H7 (cell line): Measurements from ENCODE around the gene PDE4C. TPM values are rescaled to one million over a fixed set of nuclear protein-coding genes. Genes with fewer than 3 reads are reported as not detected.

Source experiments
- DNase-seq: peaks from one replicate; pipeline ENCODE4 v3.0.0; 2012
- H3K27me3 ChIP-seq: 2 replicates; pipeline ENCODE4 v1.6.0; 2011; ENCODE audit warnings: mild to moderate bottlenecking, low read length; ENCODE audit not compliant: control insufficient read depth, insufficient read depth
- H3K36me3 ChIP-seq: replicated peaks from 2 replicates; pipeline ENCODE4 v1.5.1; 2011; ENCODE audit warnings: low read length; ENCODE audit not compliant: control insufficient read depth, insufficient read depth
- H3K4me3 ChIP-seq: 2 replicates; pipeline ENCODE4 v1.5.1; 2011; ENCODE audit warnings: low read depth, mild to moderate bottlenecking, control low read depth, low read length, moderate library complexity; ENCODE audit not compliant: insufficient read depth
- total RNA-seq: library from RNA; depleted of rRNA; stranded (reverse); fragments of >200 nt; shearing (Covaris generic); gene quantifications from 2 replicates; pipeline ENCODE4 v1.2.3, GENCODE V29; 2014

Gene PDE4C
- total RNA-seq, 1 experiment from 2014 or later: 0.52 TPM

DNA sequence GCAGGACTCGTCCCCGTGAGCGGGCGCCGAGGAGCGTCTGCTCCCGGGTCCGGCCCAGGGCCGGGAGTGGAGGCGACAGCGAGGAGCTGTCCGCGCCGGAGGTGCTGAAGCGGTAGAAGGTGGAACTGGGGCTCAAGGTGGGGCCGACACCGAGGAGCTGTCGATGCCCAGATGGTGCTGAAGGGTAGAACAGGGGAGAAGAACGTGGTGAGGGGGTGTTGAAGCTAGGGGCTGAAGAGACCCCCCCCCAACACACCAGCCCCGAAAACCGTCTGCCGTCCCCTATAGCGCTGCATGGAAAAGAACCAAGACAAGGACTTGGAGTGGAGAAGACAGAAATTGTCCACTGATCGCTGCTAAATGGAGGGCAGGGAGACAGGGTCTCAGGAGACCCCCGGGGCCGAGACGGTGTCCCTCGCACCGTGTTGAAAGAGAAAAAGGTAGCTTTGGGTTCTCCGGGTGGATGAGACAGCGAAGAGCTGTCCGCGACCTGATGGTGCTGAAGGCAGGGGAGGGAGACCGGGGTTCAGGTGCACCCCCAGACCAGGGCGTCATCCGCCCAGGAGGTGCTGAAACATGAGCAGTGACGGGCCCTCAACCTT is 7.1 kb upstream of the PDE4C start:
- H3K4me3 ChIP-seq: peak overlapping the region; percentile 38

DNA sequence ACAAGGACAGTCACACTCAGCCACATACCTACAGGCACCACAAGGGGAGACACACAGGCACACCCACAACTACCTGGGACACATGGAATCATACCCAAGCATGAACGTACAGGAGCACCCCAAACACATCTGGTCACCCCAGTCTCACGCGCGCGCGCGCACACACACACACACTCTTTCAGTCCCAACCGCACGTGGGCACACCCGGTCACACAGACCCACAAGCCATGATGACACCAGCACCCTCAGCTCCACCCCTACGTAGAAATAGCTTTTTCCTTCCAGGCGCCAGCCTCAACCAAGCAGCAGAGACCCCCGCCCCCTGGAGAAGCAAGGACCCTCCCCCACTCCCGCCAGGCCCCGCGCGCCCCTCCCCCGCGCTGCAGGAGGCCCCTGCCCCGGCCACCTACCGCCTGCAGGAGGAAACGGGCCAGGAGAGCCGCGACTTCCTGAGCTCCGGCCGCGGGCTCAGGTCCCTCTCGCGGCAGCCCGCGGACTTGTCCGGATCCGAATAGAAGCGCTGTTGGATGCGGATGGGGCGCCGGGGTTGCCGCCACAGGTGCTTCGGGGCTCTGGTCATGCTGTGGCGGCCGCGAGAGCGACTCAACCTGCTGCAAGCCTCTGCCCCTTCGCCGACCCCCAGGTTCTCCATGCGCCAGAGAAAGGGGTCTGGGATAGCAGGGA is 6.4 kb upstream of the PDE4C start:
- DNase-seq: peak; percentile 95
- Histone ChIP-seq H3K36me3 (no peaks in the 10 kb centered on the region), H3K4me3 (peak overlapping the region; percentile 38), H3K27me3 (no peaks in the 10 kb centered on the region; the same call in 1 of the 2 replicates)

More for the DNA sequence above, 7.1 kb upstream of the PDE4C start:
- Histone ChIP-seq H3K27me3 (no peaks in the 10 kb centered on the region; the same call in 1 of the 2 replicates), H3K36me3 (no peaks in the 10 kb centered on the region)
- DNase-seq: peak; percentile 98

- Histone ChIP-seq H3K27me3 (peaks cover 9% of the 10 kb centered on the region), H3K4me3 (no peak overlapping the region)
- DNase-seq: peak; percentile 83
Measured at GRCh38 chr19:18231775-18232174, 5.5 kb upstream of the PDE4C start.

GRCh38 chr19:18230941-18231734 is 4.9 kb upstream of the PDE4C start:
- no peak for DNase-seq
- no peaks in the 10 kb centered on the region for H3K36me3 ChIP-seq
- H3K4me3 ChIP-seq: no peak overlapping the region
- H3K27me3 ChIP-seq: peaks cover 15% of the 10 kb centered on the region

More at GRCh38 chr19:18231775-18232174, 5.5 kb upstream of the PDE4C start:
- no peaks in the 10 kb centered on the region for H3K36me3 ChIP-seq

GRCh38 chr19:18229915-18230314 is 3.7 kb upstream of the PDE4C start:
- no peak overlapping the region for H3K4me3 ChIP-seq
- peaks cover 27% of the 10 kb centered on the region for H3K27me3 ChIP-seq
- H3K36me3 ChIP-seq: no peaks in the 10 kb centered on the region
- no peak for DNase-seq

DNA sequence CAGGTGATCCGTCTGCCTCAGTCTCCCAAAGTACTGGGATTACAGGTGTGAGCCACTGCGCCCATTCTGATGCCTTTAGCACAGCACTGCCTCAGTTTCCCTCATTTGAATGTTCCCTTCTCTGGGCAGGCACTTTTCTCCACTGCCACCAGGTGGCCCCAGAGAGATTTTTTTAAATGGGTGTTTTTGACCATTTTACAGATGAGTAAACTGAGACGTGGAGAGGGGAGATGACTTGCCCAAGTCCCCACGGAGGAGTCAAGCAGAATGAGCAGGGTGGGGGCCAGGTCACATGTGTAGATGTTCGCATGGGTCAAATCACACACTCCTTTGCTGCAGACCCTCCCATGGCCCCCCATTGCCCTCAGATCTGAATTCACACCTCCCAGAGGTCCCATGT is 3.2 kb upstream of the PDE4C start:
- DNase-seq: no peak
- no peak overlapping the region for H3K4me3 ChIP-seq
- no peaks in the 10 kb centered on the region for H3K36me3 ChIP-seq
- peaks cover 30% of the 10 kb centered on the region for H3K27me3 ChIP-seq

DNA sequence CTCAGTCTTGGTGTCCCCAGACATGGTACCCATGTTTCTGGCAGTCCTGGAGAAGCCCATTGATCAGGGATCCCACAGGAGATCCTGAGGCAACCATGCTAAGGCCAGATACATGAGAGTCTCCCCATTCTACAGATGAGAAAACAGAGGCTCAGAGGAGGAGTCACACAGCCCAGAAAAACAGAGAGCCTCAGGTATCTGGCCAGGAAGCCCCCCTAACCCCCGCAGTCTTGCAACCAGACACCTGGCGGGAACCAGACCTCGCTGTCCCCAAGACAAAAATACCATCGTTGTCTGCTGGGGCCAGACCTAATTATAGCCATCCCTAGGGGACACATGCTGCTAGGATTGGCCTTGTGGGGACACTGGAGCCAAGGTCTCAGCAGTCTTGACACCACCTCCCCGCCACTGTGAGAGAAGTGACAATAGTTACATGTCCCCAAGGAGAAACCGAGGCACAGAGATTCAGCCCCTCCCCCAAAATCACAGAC is 1.6 kb upstream of the PDE4C start:
- Histone ChIP-seq H3K4me3 (no peak overlapping the region), H3K27me3 (peaks cover 30% of the 10 kb centered on the region), H3K36me3 (no peaks in the 10 kb centered on the region)
- DNase-seq: no peak

- Histone ChIP-seq H3K4me3 (no peak overlapping the region), H3K36me3 (no peaks in the 10 kb centered on the region), H3K27me3 (peaks cover 30% of the 10 kb centered on the region)
- no peak for DNase-seq
Measured at GRCh38 chr19:18226956-18227780, 930 bp upstream of the PDE4C start.

GRCh38 chr19:18225355-18225701 is 910 bp downstream of the PDE4C start:
- no peak for DNase-seq
- Histone ChIP-seq H3K27me3 (peaks cover 30% of the 10 kb centered on the region), H3K36me3 (no peaks in the 10 kb centered on the region), H3K4me3 (peak overlapping the region; percentile 51)

DNA sequence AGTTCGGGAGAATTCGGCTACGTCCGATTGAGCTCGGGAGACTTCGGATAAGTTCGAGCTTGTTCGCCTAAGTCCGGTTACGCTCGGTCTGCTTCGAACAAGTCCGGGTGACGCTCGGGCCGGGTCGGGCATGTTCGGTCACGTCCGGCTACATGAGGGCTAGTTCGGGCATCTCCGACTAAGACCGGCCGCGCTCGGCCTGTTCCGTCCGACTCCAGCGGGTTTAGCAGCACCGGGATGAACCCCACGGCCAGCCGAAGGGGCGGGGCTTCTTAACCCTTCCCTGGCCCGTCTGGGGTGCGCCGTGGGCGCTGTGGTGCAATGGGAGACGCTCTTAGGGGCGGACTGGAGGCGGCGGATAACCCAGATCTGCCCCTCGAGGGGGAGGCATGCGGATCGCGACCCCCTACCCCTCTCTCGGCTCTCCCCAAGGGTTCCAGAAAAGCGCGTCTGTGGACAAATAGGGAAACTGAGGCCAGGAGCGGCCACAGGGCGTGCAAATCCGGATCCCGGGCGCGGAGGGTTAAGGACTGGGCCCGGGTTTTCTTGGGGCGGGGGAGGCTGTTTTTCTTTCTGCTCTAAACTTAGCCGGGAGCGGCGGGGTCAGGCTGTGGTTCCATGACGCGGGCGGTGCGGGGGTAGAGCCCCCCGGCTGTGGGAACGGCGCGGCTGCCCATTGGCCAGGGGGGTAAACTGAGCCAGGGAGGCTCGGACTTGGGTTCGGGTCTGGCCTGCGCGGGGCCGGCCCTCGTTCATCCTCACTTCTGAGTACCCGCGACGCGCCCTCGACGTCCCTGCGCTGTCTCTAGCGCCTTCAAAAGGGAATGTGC is 1.5 kb downstream of the PDE4C start:
- DNase-seq: peak; percentile 99
- peak overlapping the region; percentile 63 for H3K4me3 ChIP-seq
- H3K36me3 ChIP-seq: no peaks in the 10 kb centered on the region
- peaks cover 30% of the 10 kb centered on the region for H3K27me3 ChIP-seq

GRCh38 chr19:18223860-18224524 is 2.2 kb downstream of the PDE4C start:
- peak; percentile 98 for DNase-seq
- Histone ChIP-seq H3K4me3 (peak overlapping the region; percentile 63), H3K36me3 (no peaks in the 10 kb centered on the region)

DNA sequence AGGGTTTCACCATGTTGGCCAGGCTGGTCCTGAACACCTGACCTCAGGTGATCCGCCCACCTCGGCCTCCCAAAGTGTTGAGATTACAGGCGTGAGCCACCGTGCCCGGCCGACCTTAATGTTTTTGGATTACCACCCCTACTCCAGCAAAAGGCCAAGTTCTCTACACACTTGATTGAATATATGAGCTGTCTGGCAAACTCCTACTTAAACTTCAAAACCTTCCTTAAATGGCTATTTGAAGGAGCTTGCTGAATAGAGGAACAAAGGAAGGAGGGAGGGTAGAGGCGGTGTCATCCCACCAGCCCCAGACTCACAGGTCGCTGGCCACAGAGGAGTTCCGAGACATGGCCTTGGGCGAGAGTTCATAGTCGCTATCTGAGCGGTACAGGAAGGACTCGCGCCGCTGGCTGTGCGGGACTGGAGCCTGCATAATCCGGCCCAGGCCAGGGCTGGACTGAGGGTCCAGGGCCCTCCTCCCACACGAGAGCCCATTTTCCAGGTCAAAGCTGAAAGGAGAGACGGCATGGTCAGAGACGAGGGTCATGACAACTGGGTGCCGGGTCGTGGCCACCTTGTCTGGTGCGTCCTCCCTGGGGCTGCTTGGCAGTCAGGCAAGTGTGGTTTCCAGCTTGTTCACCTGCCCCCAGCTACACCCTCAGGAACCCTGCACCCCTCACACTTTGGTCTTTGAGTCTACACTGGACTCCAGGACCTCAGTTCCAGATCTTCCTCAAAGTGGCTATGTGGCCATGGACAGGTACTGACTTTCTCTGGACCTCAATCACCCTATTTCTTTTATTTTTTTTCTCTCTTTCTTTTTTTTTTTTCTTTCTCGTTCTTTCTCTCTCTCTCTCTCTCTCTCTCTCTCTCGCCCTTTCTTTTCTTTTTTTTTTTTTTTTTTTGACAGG is 4.2 kb downstream of the PDE4C start:
- no peak overlapping the region for H3K4me3 ChIP-seq
- DNase-seq: no peak
- peaks cover 25% of the 10 kb centered on the region for H3K27me3 ChIP-seq
- no peaks in the 10 kb centered on the region for H3K36me3 ChIP-seq

More at GRCh38 chr19:18223860-18224524, 2.2 kb downstream of the PDE4C start:
- H3K27me3 ChIP-seq: peaks cover 30% of the 10 kb centered on the region
